Kidney (tissue), 14 donors: ENCODE measurements around the gene YIPF1. TPM values are rescaled to one million over a fixed set of nuclear protein-coding genes. Genes with fewer than 3 reads are reported as not detected.

Experiments used
- DNase-seq, 5 donors: peaks; one replicate each; pipeline ENCODE4 v3.0.0-alpha.2; 2013 to 2020
- FAIRE-seq: peaks from 2 replicates; lab custom pipeline; 2012; peaks lifted over from hg19 to GRCh38; lab: Jason Lieb, UNC
- H3K27ac ChIP-seq, 2 donors: one replicate each; pipeline ENCODE4 v1.7.0; 2013; ENCODE audit warnings: low read depth in 2 of 2, low read length in 2 of 2, inconsistent platforms in 1 of 2
- H3K27me3 ChIP-seq: one replicate; pipeline ENCODE4 v1.7.1; 2013; ENCODE audit warnings: low read length, inconsistent platforms; ENCODE audit not compliant: control insufficient read depth, insufficient read depth
- H3K36me3 ChIP-seq, 3 donors: one replicate each; pipeline versions ENCODE4 v1.7.0 to v1.7.1; 2013; ENCODE audit warnings: low read length in 3 of 3, control low read depth in 1 of 3, inconsistent platforms in 1 of 3; ENCODE audit not compliant: insufficient read depth in 3 of 3, control insufficient read depth in 2 of 3
- H3K4me1 ChIP-seq, 3 donors: one replicate each; pipeline versions ENCODE4 v1.7.0 to v1.7.1; 2013; ENCODE audit warnings: low read length in 3 of 3, inconsistent platforms in 1 of 3, low read depth in 1 of 3; ENCODE audit not compliant: control insufficient read depth in 2 of 3, insufficient read depth in 2 of 3
- H3K4me3 ChIP-seq, 3 donors: one replicate each; pipeline versions ENCODE4 v1.7.0 to v1.8.1; 2013; ENCODE audit warnings: low read length in 3 of 3, control low read depth in 1 of 3, inconsistent platforms in 1 of 3
- H3K9ac ChIP-seq, 3 donors: one replicate each; pipeline versions ENCODE4 v1.7.0 to v1.7.1; 2013; ENCODE audit warnings: low read length in 3 of 3, control low read depth in 1 of 3, inconsistent platforms in 1 of 3
- H3K9me3 ChIP-seq, 3 donors: one replicate each; pipeline versions ENCODE4 v1.7.0 to v1.7.1; 2013; ENCODE audit warnings: low read length in 3 of 3, control low read depth in 1 of 3, inconsistent platforms in 1 of 3; ENCODE audit not compliant: control insufficient read depth in 2 of 3, insufficient read depth in 1 of 3
- CTCF ChIP-seq: IDR thresholded peaks from 3 replicates; pipeline ENCODE4 v1.5.1; 2012; ENCODE audit warnings: mild to moderate bottlenecking, moderate library complexity, borderline replicate concordance; ENCODE audit not compliant: insufficient read depth; ENCODE audit errors: extremely low read depth
- intact Hi-C: fragments of 100-400 bp; cut with DNase I; formaldehyde crosslinking; loops from one replicate; pipeline ENCODE4 v1.11.1; 2022
- polyA plus RNA-seq: library from polyadenylated mRNA; stranded (reverse); fragments of 350-450 nt; fragmentation: Illumina TruSeq; extraction: RNeasy Lipid Tissue Mini Kit (QIAGEN cat#74804); gene quantifications from one replicate; pipeline ENCODE4 v1.2.3, GENCODE V29; 2014; ENCODE audit warnings: low read depth, low replicate concordance; ENCODE audit not compliant: insufficient read depth
- total RNA-seq: library from RNA; stranded (reverse); fragmentation: NEBNext Ultra II Directional; extraction: Animal tissue kit (Norgen Biotek cat#: 25700); gene quantifications from one replicate; pipeline ENCODE4 v1.2.1, GENCODE V29; 2021
- donor health status: control.
- donor health status: control.
- donor health status: control.
- donor health status: control.
- donor health status: control.
- donor health status: DM: yes; HTN: yes; CAD: no.
- donor health status: Normal renal cell carcinoma (clear cell type).

Gene YIPF1
- total and polyA plus RNA-seq, 2 donors from 2014 or later, result 33.3 to 49.4 TPM

GRCh38 chr1:53909946-53910345 is 20.3 kb upstream of the YIPF1 start:
- Histone ChIP-seq H3K27me3 (no peaks in the 10 kb centered on the region), H3K4me1 (no peaks in the 10 kb centered on the region), H3K9me3 (no peaks in the 10 kb centered on the region), H3K4me3 (no peak overlapping the region), H3K9ac (no peak overlapping the region), H3K36me3 (peaks cover 0 to 2% (median 0%) of the 10 kb centered on the region in 3 donors), H3K27ac (no peak overlapping the region)
- intact Hi-C loops, result no loop called here
- DNase-seq (no peak), FAIRE-seq (no peak)
- no peak for TF ChIP-seq CTCF

GRCh38 chr1:53906121-53906520 is 16.5 kb upstream of the YIPF1 start:
- peaks cover 0 to 2% (median 0%) of the 10 kb centered on the region in 3 donors for H3K36me3 ChIP-seq
- H3K4me1 ChIP-seq, result peaks cover 0 to under 1% (median 0%) of the 10 kb centered on the region in 3 donors
- no peak for TF ChIP-seq CTCF
- DNase-seq (no peak), FAIRE-seq (no peak)
- H3K27me3 ChIP-seq, result no peaks in the 10 kb centered on the region
- no peak overlapping the region for H3K27ac ChIP-seq
- H3K9me3 ChIP-seq, result no peaks in the 10 kb centered on the region
- H3K9ac ChIP-seq, result no peak overlapping the region
- intact Hi-C loops, result no loop called here
- H3K4me3 ChIP-seq, result no peak overlapping the region

- intact Hi-C loops, result no loop called here
- H3K9me3 ChIP-seq, result no peaks in the 10 kb centered on the region
- TF ChIP-seq CTCF, result no peak
- no peaks in the 10 kb centered on the region for H3K27me3 ChIP-seq
- no peak overlapping the region for H3K9ac ChIP-seq
- peaks cover 0 to 3% (median 0%) of the 10 kb centered on the region in 3 donors for H3K4me1 ChIP-seq
- DNase-seq (no peak), FAIRE-seq (no peak)
- H3K27ac ChIP-seq, result no peak overlapping the region
- peaks cover 0 to 2% (median 0%) of the 10 kb centered on the region in 3 donors for H3K36me3 ChIP-seq
- no peak overlapping the region for H3K4me3 ChIP-seq
Observed at GRCh38 chr1:53905509-53905908, 15.9 kb upstream of the YIPF1 start.
